ENCODE results near the gene SEC24D.

Gene SEC24D

GRCh38 chr4:118833192-118833820 lies 2.6 kb downstream of the SEC24D start:
- no peak for DNase-seq
- no peak for TF ChIP-seq POLR2A (IDR thresholded peaks at IDR 0.05; ENCODE audit: low read length)
- TF ChIP-seq GATA1 (IDR thresholded peaks at IDR 0.05; ENCODE audit: low read depth, low read length): no peak

DNA sequence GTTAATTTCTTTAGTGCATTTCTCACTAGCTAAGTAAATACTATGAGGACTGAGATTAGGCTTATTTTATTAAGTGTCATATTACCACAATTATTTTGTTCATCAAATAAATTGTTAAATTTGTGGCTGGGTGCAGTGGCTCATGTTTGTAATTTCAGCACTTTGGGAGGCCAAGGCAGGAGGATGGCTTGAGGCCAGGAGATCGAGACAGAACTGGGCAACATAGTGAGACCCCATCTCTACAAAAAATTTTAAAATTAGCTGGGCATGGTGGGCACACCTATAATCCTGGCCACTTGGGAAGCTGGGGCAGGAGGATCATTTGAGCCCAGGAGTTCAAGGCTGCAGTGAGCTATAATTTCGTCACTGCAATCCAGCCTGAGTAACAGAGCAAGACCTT lies 6.8 kb downstream of the SEC24D start:
- TF ChIP-seq POLR2A (IDR thresholded peaks at IDR 0.05; ENCODE audit: low read length): no peak
- TF ChIP-seq GATA1 (IDR thresholded peaks at IDR 0.05; ENCODE audit: low read depth, low read length): no peak
- no peak for DNase-seq

- TF ChIP-seq GATA1 (IDR thresholded peaks at IDR 0.05; ENCODE audit: low read depth, low read length): no peak
- peak; percentile 15 to 35 for DNase-seq
Observed at GRCh38 chr4:118826723-118827444, 9.0 kb downstream of the SEC24D start.

GRCh38 chr4:118825799-118826198 lies 10.1 kb downstream of the SEC24D start:
- no peak for DNase-seq
- TF ChIP-seq GATA1 (IDR thresholded peaks at IDR 0.05; ENCODE audit: low read depth, low read length) (no peak), POLR2A (IDR thresholded peaks at IDR 0.05; ENCODE audit: low read length) (no peak)

GRCh38 chr4:118824141-118824540 lies 11.8 kb downstream of the SEC24D start:
- no peak for DNase-seq
- TF ChIP-seq GATA1 (IDR thresholded peaks at IDR 0.05; ENCODE audit: low read depth, low read length): no peak
- no peak for TF ChIP-seq POLR2A (IDR thresholded peaks at IDR 0.05; ENCODE audit: low read length)

GRCh38 chr4:118823471-118823870 lies 12.5 kb downstream of the SEC24D start:
- TF ChIP-seq POLR2A (IDR thresholded peaks at IDR 0.05; ENCODE audit: low read length): no peak
- DNase-seq: no peak

DNA sequence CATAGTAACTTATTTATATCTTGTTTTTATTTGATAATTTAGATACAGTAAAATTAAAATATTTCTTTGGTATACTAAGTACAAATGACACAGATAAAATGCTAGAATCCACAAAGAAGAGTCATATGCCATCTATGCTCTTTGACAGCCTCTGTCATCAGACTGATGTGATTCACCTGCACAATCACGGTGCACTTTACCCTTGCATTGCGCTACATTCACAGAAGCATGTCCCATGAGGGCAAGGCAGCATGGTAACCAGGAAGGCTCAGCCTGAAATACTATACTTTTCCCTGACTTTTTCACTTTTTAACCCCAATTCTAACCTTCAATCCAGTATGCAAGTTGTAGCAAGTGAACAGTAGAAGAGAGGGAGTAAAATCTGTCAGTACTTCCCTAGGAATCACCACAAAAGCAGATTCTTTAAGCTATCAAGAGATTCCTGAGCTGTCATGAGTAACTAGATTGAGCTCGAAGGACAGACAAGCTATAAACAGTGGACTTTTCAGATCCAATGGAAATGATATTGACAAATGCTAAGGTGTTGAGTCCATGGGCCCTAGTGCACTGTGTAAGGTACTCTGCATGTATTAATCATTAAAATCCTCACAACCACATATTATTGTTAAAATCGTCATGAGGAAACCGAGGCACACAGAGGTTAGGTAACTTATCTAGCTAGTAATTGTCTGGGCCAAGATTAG lies 14.2 kb downstream of the SEC24D start:
- no peak for DNase-seq
- no peak for TF ChIP-seq GATA1 (IDR thresholded peaks at IDR 0.05; ENCODE audit: low read depth, low read length)

DNA sequence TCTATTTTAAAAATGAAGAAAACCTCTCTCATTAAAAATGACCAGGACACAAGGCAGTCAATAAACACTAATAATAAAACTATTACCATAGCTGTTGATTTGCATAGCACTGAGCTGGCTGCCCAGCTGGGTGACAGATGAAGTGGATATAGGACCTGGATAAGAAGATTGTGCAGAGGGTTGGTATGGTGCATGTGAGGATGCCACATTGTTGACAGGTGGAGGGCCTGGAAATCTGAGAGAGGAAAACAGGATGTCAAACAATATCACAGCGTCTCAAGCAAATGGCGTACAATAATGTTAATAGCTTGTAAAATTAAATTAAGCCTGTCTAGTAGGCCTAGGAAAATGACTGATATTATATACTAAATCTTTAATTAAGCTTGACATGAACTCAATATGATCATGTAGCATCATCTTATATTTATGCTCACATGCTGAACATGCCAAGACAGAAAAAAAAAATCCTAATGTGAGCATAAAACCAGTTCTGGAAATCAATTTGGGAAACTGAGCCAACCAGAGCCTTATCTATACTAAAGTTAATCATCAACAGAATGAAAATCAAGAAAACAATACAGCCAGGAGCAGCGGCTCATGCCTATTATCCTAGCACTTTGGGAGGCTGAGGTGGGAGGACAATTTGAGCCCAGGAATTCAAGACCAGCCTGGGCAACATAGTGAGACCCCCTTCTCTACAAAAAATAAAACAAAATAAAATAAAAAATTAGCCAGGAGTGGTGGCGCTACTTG lies 18.6 kb downstream of the SEC24D start:
- no peak for TF ChIP-seq POLR2A (IDR thresholded peaks at IDR 0.05; ENCODE audit: low read length)
- no peak for TF ChIP-seq GATA1 (IDR thresholded peaks at IDR 0.05; ENCODE audit: low read depth, low read length)
- DNase-seq: no peak

GRCh38 chr4:118816538-118817177 lies 19.3 kb downstream of the SEC24D start:
- no peak for TF ChIP-seq POLR2A (IDR thresholded peaks at IDR 0.05; ENCODE audit: low read length)
- TF ChIP-seq GATA1 (IDR thresholded peaks at IDR 0.05; ENCODE audit: low read depth, low read length): no peak
- DNase-seq: no peak

DNA sequence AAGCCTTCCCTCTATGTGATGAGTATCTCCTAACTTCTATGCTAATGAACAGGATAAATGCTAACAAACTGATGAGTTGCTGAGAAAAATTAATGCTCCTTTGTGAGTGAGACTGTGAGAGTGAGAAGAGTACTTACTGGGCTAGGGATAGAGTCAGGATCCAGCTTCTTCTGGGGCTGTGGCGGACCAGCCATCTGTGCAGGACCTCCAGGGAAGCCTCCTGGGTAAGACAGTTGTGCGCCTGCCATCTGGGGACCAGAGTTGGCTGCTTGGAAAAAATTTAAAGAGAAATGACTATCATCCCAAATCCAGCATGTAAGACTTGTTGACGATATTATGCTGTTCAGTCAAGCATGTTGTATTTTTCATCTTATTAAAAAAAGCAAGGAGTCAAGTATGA lies 21.0 kb downstream of the SEC24D start:
- no peak for TF ChIP-seq GATA1 (IDR thresholded peaks at IDR 0.05; ENCODE audit: low read depth, low read length)
- no peak for TF ChIP-seq POLR2A (IDR thresholded peaks at IDR 0.05; ENCODE audit: low read length)
- no peak for DNase-seq

GRCh38 chr4:118814058-118814457 lies 21.9 kb downstream of the SEC24D start:
- DNase-seq: no peak
- TF ChIP-seq POLR2A (IDR thresholded peaks at IDR 0.05; ENCODE audit: low read length): no peak
- no peak for TF ChIP-seq GATA1 (IDR thresholded peaks at IDR 0.05; ENCODE audit: low read depth, low read length)

- no peak for TF ChIP-seq GATA1 (IDR thresholded peaks at IDR 0.05; ENCODE audit: low read depth, low read length)
- TF ChIP-seq POLR2A (IDR thresholded peaks at IDR 0.05; ENCODE audit: low read length): no peak
- DNase-seq: no peak
Observed at GRCh38 chr4:118813561-118813960, 22.4 kb downstream of the SEC24D start.

DNA sequence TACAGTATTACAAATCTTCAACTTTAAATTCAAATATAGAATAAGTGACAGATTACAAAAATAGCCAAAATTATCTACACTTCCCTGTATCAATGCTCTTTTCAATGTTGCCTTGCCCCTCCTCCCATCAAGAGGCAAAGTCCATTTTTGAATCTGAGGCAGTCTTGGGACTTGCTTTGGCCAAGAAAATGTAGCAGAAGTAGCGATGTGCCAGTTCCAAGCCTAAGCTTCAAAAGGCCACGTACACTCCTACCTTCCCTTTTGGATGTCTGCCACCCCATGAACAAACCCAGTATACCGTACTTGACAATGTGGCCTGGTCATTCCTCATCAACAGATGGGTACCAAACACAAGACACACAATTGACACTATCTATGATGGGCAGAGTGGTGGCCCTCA lies 24.1 kb downstream of the SEC24D start:
- no peak for DNase-seq
- no peak for TF ChIP-seq POLR2A (IDR thresholded peaks at IDR 0.05; ENCODE audit: low read length)
- TF ChIP-seq GATA1 (IDR thresholded peaks at IDR 0.05; ENCODE audit: low read depth, low read length): no peak
